SK-N-MC (cell line): ENCODE results near the gene CMIP.

Source experiments
- DNase-seq: peaks from one replicate; pipeline ENCODE4 v3.0.0-alpha.2; 2011; ENCODE audit warnings: low read depth, low spot score
- H3K27ac ChIP-seq: fragments of 200-600 bp; sonication (generic); 2 replicates; pipeline ENCODE4 v1.5.1; 2016; ENCODE audit warnings: mixed run types
- H3K36me3 ChIP-seq: fragments of 200-600 bp; sonication (generic); 2 replicates; pipeline ENCODE4 v1.6.1; 2017; ENCODE audit warnings: antibody characterized with exemption, low read length, mixed read lengths; ENCODE audit not compliant: insufficient read depth
- H3K4me3 ChIP-seq: fragments of 200-600 bp; sonication (generic); 2 replicates; pipeline ENCODE4 v1.5.1; 2016
- H3K9ac ChIP-seq: fragments of 200-600 bp; sonication (generic); 2 replicates; pipeline ENCODE4 v1.8.0; 2017; ENCODE audit warnings: mixed run types, mixed read lengths; ENCODE audit not compliant: insufficient read length
- H3K9me3 ChIP-seq: fragments of 200-600 bp; sonication (generic); 2 replicates; pipeline ENCODE4 v1.6.1; 2017; ENCODE audit warnings: low read depth, mild to moderate bottlenecking, antibody characterized with exemption, low read length, moderate library complexity, mixed read lengths
- EZH2 ChIP-seq: fragments of 200-600 bp; sonication (generic); IDR thresholded peaks from one replicate; pipeline ENCODE4 v1.6.1; 2017; ENCODE audit warnings: antibody characterized with exemption
- FOXP2 ChIP-seq: optimal IDR thresholded peaks from 2 replicates; pipeline ENCODE3; 2011; ENCODE audit warnings: mild to moderate bottlenecking, moderate library complexity; ENCODE audit not compliant: insufficient read depth; ENCODE audit errors: extremely low read length, control extremely low read depth
- POLR2AphosphoS5 ChIP-seq: IDR thresholded peaks from 2 replicates; pipeline ENCODE4 v1.6.1; 2012; ENCODE audit warnings: mild to moderate bottlenecking, low read depth, low read length, borderline replicate concordance

CMIP gene

GRCh38 chr16:81528256-81528655, 83.6 kb downstream of the CMIP start:
- TF ChIP-seq POLR2AphosphoS5 (no peak), EZH2 (no peak), FOXP2 (no peak)
- Histone ChIP-seq H3K9ac (no peak overlapping the region), H3K9me3 (no peaks in the 10 kb centered on the region), H3K36me3 (no peaks in the 10 kb centered on the region), H3K27ac (no peak overlapping the region), H3K4me3 (no peak overlapping the region)
- DNase-seq, result no peak

GRCh38 chr16:81530296-81530721, 85.7 kb downstream of the CMIP start:
- H3K4me3 ChIP-seq, result no peak overlapping the region
- H3K36me3 ChIP-seq, result no peaks in the 10 kb centered on the region
- H3K9ac ChIP-seq, result no peak overlapping the region
- no peak overlapping the region for H3K27ac ChIP-seq
- TF ChIP-seq POLR2AphosphoS5, result no peak
- TF ChIP-seq EZH2, result no peak
- TF ChIP-seq FOXP2, result no peak
- DNase-seq, result no peak
- no peaks in the 10 kb centered on the region for H3K9me3 ChIP-seq

DNA sequence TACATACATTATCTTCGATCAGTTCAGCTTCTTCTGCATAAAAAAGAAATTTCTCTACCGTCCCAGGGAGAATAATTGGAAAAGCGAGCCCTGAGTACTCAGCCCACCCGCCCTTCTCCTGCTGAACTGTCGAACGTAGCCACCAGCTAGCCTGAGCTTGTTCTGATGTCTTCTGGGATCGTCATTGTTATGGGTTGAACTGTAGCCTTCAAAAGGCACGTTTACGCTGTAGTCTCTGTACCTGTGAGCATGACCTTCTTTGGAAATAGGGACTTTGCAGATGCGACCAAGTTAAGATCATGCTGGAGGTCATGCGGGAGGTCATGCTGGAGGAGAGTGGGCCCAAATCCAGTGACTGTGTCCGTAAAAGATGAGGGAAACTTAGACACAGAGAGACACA, 86.2 kb downstream of the CMIP start:
- Histone ChIP-seq H3K27ac (no peak overlapping the region), H3K9me3 (no peaks in the 10 kb centered on the region), H3K36me3 (no peaks in the 10 kb centered on the region), H3K9ac (no peak overlapping the region), H3K4me3 (no peak overlapping the region)
- no peak for DNase-seq
- TF ChIP-seq EZH2 (no peak), POLR2AphosphoS5 (no peak), FOXP2 (no peak)

DNA sequence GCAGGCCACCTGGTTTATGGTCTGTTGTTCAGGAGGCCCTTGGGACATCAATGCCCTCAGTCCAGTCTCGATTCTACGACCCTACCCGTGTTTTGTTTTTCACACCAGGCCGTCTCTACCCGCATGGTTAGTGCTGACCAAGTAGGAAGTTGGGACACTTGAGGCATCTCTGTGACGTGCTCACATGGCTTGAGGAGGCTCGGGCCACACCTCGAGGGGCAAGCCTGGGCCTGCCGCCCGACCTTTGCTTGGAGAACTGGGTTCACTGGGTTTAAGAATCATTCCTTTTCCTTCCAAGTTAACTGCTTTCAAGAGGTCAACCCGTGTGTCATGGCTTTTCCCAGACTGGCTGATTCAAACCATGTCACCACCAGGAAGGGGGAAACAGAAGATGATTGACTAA, 86.8 kb downstream of the CMIP start:
- TF ChIP-seq FOXP2 (no peak), POLR2AphosphoS5 (no peak), EZH2 (no peak)
- Histone ChIP-seq H3K9ac (no peak overlapping the region), H3K4me3 (no peak overlapping the region), H3K9me3 (no peaks in the 10 kb centered on the region), H3K36me3 (no peaks in the 10 kb centered on the region), H3K27ac (no peak overlapping the region)
- no peak for DNase-seq

- Histone ChIP-seq H3K27ac (no peak overlapping the region), H3K4me3 (no peak overlapping the region), H3K9me3 (no peaks in the 10 kb centered on the region), H3K9ac (no peak overlapping the region), H3K36me3 (no peaks in the 10 kb centered on the region)
- no peak for DNase-seq
- TF ChIP-seq POLR2AphosphoS5 (no peak), EZH2 (no peak), FOXP2 (no peak)
Measured at GRCh38 chr16:81532491-81533174, 88.0 kb downstream of the CMIP start.

DNA sequence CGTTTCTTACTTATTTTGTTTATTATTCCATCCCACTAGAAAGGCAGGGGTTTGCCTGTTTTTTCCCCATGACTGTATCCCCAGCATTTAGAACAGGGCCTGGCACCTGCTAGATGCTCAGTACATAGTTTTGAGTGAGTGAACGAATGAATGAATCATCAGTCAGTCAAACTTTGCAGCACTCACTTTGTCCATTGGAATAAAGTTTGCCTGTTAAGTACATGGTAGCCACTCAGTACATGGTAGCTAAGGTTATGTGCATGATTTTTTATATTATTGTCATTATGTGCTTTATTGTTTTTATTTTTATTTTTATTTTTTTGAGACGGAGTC, 88.5 kb downstream of the CMIP start:
- H3K36me3 ChIP-seq, result no peaks in the 10 kb centered on the region
- no peak for DNase-seq
- TF ChIP-seq FOXP2, result no peak
- no peak for TF ChIP-seq POLR2AphosphoS5
- TF ChIP-seq EZH2, result no peak
- no peak overlapping the region for H3K4me3 ChIP-seq
- H3K27ac ChIP-seq, result no peak overlapping the region
- H3K9me3 ChIP-seq, result no peaks in the 10 kb centered on the region
- no peak overlapping the region for H3K9ac ChIP-seq

- Histone ChIP-seq H3K9ac (no peak overlapping the region), H3K27ac (no peak overlapping the region), H3K36me3 (no peaks in the 10 kb centered on the region), H3K4me3 (no peak overlapping the region), H3K9me3 (no peaks in the 10 kb centered on the region)
- TF ChIP-seq FOXP2 (no peak), POLR2AphosphoS5 (no peak), EZH2 (no peak)
- no peak for DNase-seq
Measured at GRCh38 chr16:81535679-81536360, 91.2 kb downstream of the CMIP start.

DNA sequence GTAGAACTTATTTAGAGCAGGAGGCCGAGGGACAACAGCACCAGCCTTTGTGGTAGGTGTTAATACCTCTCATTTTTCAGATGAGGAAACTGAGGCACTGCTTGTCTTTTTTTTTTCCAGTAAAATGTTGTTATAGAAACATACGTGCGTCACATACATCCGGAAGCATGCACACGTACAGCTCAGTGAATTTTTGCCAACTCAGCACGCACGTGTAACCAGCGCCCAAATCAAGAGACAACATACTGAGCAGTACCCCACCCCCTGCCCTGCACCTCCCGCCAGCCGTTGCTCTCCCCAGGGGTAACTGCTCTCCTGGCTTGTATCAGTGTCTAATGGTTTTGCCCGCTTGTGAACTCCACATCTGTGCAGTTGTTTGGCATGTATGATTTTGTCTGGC, 92.0 kb downstream of the CMIP start:
- no peak for TF ChIP-seq FOXP2
- no peak for TF ChIP-seq POLR2AphosphoS5
- no peak for TF ChIP-seq EZH2
- Histone ChIP-seq H3K9me3 (no peaks in the 10 kb centered on the region), H3K36me3 (no peaks in the 10 kb centered on the region), H3K9ac (no peak overlapping the region), H3K27ac (no peak overlapping the region), H3K4me3 (no peak overlapping the region)
- no peak for DNase-seq
